Measurements from ENCODE around the gene CAMK2A. TPM values are rescaled to one million over a fixed set of nuclear protein-coding genes. Genes with fewer than 3 reads are reported as not detected.

Gene CAMK2A
- total and polyA plus RNA-seq, 2 of the 4 experiments (the other 2 are of a cell fraction): 0.18 to 0.19 TPM

GRCh38 chr5:150256410-150257064, 33.0 kb downstream of the CAMK2A start:
- Histone ChIP-seq H3K27ac (ENCODE audit: insufficient read depth, low read length) (no peak overlapping the region), H4K20me1 (ENCODE audit: insufficient read depth, low read length) (no peaks in the 10 kb centered on the region), H4K8ac (ENCODE audit: low read depth in 2 of 2, low read length in 2 of 2) (no peak overlapping the region), H3K18ac (ENCODE audit: low read depth, low read length) (no peak overlapping the region), H2BK15ac (ENCODE audit: low read depth, low read length) (no peak overlapping the region), H2BK5ac (ENCODE audit: low read depth, low read length, poor library complexity, severe bottlenecking) (no peak overlapping the region), H3K23ac (ENCODE audit: low read depth, low read length) (no peak overlapping the region), H3K9ac (ENCODE audit: low read depth, low read length) (no peak overlapping the region), H3K79me1 (ENCODE audit: low read depth in 1 of 2, low read length in 2 of 2) (no peaks in the 10 kb centered on the region), H4K91ac (ENCODE audit: insufficient read depth, low read depth, low read length) (no peak overlapping the region), H2BK120ac (ENCODE audit: low read depth, low read length) (no peak overlapping the region), H3K27me3 (ENCODE audit: control insufficient read depth, insufficient read depth, low read length) (no peaks in the 10 kb centered on the region; the same call in 1 of the 2 replicates), H3K14ac (replicated peaks; ENCODE audit: low read depth, low read length) (no peak overlapping the region), H3K4me3 (ENCODE audit: insufficient read depth, low read depth, low read length) (no peak overlapping the region), H2AK5ac (ENCODE audit: low read depth, low read length) (0 out of 2 replicates have a peak overlapping the region, but pooled peaks have one; percentile 3), H4K5ac (ENCODE audit: low read depth, low read length) (no peak overlapping the region), H3K4me1 (ENCODE audit: control insufficient read depth, insufficient read depth, low read length) (peaks cover 7% of the 10 kb centered on the region), H3K56ac (ENCODE audit: extremely low read depth, insufficient read depth, low read length) (no peak overlapping the region), H3K9me1 (ENCODE audit: insufficient read depth, low read length) (peaks cover under 1% of the 10 kb centered on the region), H3K9me3 (ENCODE audit: control insufficient read depth, insufficient read depth, low read length) (no peaks in the 10 kb centered on the region), H3K36me3 (ENCODE audit: control insufficient read depth, insufficient read depth, low read length) (no peaks in the 10 kb centered on the region), H2AFZ (replicated peaks; ENCODE audit: low read length, poor library complexity) (no peak overlapping the region), H3K4ac (ENCODE audit: low read depth, low read length) (no peak overlapping the region), H2AK9ac (replicated peaks; ENCODE audit: low read depth, low read length, poor library complexity) (no peak overlapping the region), H2BK20ac (ENCODE audit: low read depth, low read length) (no peak overlapping the region), H3K4me2 (ENCODE audit: low read depth, low read length) (no peak overlapping the region)
- ATAC-seq (ENCODE audit: low read depth) (no peak), DNase-seq (no peak)
- no peak for TF ChIP-seq BHLHE40 (IDR thresholded peaks at IDR 0.05; ENCODE audit: low read depth, low read length)
- TF ChIP-seq MAZ (IDR thresholded peaks at IDR 0.05; ENCODE audit: borderline replicate concordance, low read depth, low read length): no peak
- TF ChIP-seq USF2 (IDR thresholded peaks at IDR 0.05; ENCODE audit: low read depth, low read length): no peak
- no peak for TF ChIP-seq MAFK (IDR thresholded peaks at IDR 0.05; ENCODE audit: low read depth, low read length)
- no peak for TF ChIP-seq RFX5 (IDR thresholded peaks at IDR 0.05; ENCODE audit: low read depth, low read length)
- no peak for TF ChIP-seq ELK1 (IDR thresholded peaks at IDR 0.05; ENCODE audit: borderline replicate concordance, low read depth, low read length)
- no peak for TF ChIP-seq NFE2L2 (IDR thresholded peaks at IDR 0.05; ENCODE audit: low read depth, low read length)
- TF ChIP-seq RAD21 (IDR thresholded peaks at IDR 0.05; ENCODE audit: low read length): no peak
- no peak for TF ChIP-seq CHD1 (IDR thresholded peaks at IDR 0.05; ENCODE audit: low read depth, low read length)
- TF ChIP-seq CEBPB (IDR thresholded peaks at IDR 0.05; ENCODE audit: low read depth, low read length): no peak
- TF ChIP-seq CTCF (conservative IDR thresholded peaks at IDR 0.05; ENCODE audit: low read depth, low read length): no peak
- no peak for TF ChIP-seq SMC3 (IDR thresholded peaks at IDR 0.05; ENCODE audit: low read depth, low read length)
- TF ChIP-seq POLR2A (IDR thresholded peaks at IDR 0.05; ENCODE audit: low read depth, low read length): no peak
- TF ChIP-seq FOS (IDR thresholded peaks at IDR 0.05; ENCODE audit: low read depth, low read length): no peak
- no peak for TF ChIP-seq RCOR1 (IDR thresholded peaks at IDR 0.05; ENCODE audit: insufficient replicate concordance, low read length)
- TF ChIP-seq MXI1 (IDR thresholded peaks at IDR 0.05; ENCODE audit: borderline replicate concordance, low read depth, low read length): no peak
- in situ Hi-C loops (cut with MboI; ENCODE audit: low sequenced_read_pairs): no loop called here
- BruUV-seq (replicated peaks): no TSS peak
- 100% methylated on average over 4 of the region's 12 CpGs; no CpG with 5 or more reads in 1 of the 2 experiments for WGBS, 2 experiments (ENCODE audit: extremely low coverage in 2 of 2, insufficient read length in 1 of 2)
- intact Hi-C loops (cut with micrococcal nuclease): no loop called here
- dilution Hi-C loops (cut with HindIII; ENCODE audit: low sequenced_read_pairs, unreplicated experiment): no loop called here
- ChIA-PET POLR2A (ENCODE audit: unreplicated experiment) (no interaction called here), CTCF (no interaction called here)

All from IMR-90 (cell line).